Measurements from ENCODE around the gene SELPLG.
"Not testable (repeated sequence)": the region's sequence is repeated elsewhere in the genome, so short reads cannot be mapped to it uniquely, and the experiment has no call there.

Gene SELPLG

DNA sequence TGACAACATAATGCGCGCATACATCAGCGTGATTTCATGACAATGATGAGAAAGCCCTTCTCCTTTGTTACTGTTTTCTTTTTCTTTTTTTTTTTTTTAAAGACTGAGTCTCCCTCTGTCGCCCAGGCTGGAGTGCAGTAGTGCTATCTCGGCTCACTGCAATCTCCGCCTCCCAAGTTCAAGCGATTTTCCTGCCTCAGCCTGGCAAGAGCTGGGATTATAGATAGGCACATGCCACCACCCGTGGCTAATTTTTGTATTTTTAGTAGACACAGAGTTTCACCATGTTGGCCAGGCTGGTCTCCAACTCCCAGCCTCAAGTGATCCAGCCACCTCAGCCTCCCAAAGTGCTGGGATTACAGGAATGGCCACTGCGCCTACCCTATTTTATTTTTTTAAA, 20.9 kb upstream of the SELPLG start:
- not testable (repeated sequence) for H3K9me3 ChIP-seq (ENCODE audit: control insufficient read depth, low read length); H3K4me1 ChIP-seq; H3K27ac ChIP-seq; H3K27me3 ChIP-seq (ENCODE audit: control insufficient read depth, insufficient read depth, low read length); H3K36me3 ChIP-seq (ENCODE audit: control insufficient read depth, insufficient read depth, low read length); H3K9ac ChIP-seq; H3K4me2 ChIP-seq (ENCODE audit: low read length); H2AFZ ChIP-seq; H3K4me3 ChIP-seq (ENCODE audit: low read depth, low read length)
- H3K79me2 ChIP-seq = peaks cover 20% of the 10 kb centered on the region

- Histone ChIP-seq H3K27me3 (ENCODE audit: control insufficient read depth, insufficient read depth, low read length) (no peaks in the 10 kb centered on the region), H3K27ac (no peak overlapping the region), H3K79me2 (peaks cover 18% of the 10 kb centered on the region), H3K36me3 (ENCODE audit: control insufficient read depth, insufficient read depth, low read length) (no peaks in the 10 kb centered on the region), H3K4me1 (peaks cover 6% of the 10 kb centered on the region), H3K4me2 (ENCODE audit: low read length) (no peak overlapping the region), H3K9me3 (ENCODE audit: control insufficient read depth, low read length) (no peaks in the 10 kb centered on the region), H3K9ac (no peak overlapping the region), H2AFZ (no peak overlapping the region), H3K4me3 (ENCODE audit: low read depth, low read length) (no peak overlapping the region)
- TF ChIP-seq CTCF (IDR thresholded peaks at IDR 0.05) = no peak
Observed at GRCh38 chr12:108653922-108654321, 20.2 kb upstream of the SELPLG start.

DNA sequence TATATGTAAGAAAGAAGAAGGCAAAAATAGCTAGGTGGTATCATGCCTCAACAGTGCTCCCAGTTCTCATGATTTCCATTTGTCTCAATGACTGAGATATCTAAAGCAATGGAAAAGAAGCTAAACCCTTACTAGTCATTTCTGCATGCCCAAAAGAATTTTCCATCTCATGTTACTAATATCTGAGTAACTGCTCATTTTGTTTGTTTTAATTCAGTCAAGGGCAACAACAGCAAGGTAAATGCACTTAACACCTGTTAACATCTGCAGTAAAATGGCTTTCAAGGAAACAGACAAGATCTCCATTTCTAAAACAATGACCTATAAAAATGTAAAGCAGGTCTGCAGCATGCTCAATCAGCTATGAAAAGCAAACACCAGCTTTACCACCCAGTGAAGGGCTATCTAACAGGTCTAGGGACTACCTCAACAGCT, 19.4 kb upstream of the SELPLG start:
- Histone ChIP-seq H3K4me3 (ENCODE audit: low read depth, low read length) (no peak overlapping the region), H3K9me3 (ENCODE audit: control insufficient read depth, low read length) (no peaks in the 10 kb centered on the region), H3K79me2 (peaks cover 10% of the 10 kb centered on the region), H2AFZ (no peak overlapping the region), H3K9ac (no peak overlapping the region), H3K4me2 (ENCODE audit: low read length) (no peak overlapping the region), H3K36me3 (ENCODE audit: control insufficient read depth, insufficient read depth, low read length) (no peaks in the 10 kb centered on the region), H3K27me3 (ENCODE audit: control insufficient read depth, insufficient read depth, low read length) (no peaks in the 10 kb centered on the region), H3K27ac (no peak overlapping the region), H3K4me1 (peaks cover 6% of the 10 kb centered on the region)
- no peak for TF ChIP-seq CTCF (IDR thresholded peaks at IDR 0.05)

- H3K36me3 ChIP-seq (ENCODE audit: control insufficient read depth, insufficient read depth, low read length) = no peaks in the 10 kb centered on the region
- no peak overlapping the region for H3K4me3 ChIP-seq (ENCODE audit: low read depth, low read length)
- no peaks in the 10 kb centered on the region for H3K9me3 ChIP-seq (ENCODE audit: control insufficient read depth, low read length)
- H3K9ac ChIP-seq = no peak overlapping the region
- H3K4me2 ChIP-seq (ENCODE audit: low read length) = no peak overlapping the region
- H3K27ac ChIP-seq = no peak overlapping the region
- H3K27me3 ChIP-seq (ENCODE audit: control insufficient read depth, insufficient read depth, low read length) = no peaks in the 10 kb centered on the region
- H2AFZ ChIP-seq = no peak overlapping the region
- H3K4me1 ChIP-seq = peaks cover 32% of the 10 kb centered on the region
- TF ChIP-seq CTCF (IDR thresholded peaks at IDR 0.05) = no peak
- no peaks in the 10 kb centered on the region for H3K79me2 ChIP-seq
Observed at GRCh38 chr12:108650083-108650482, 16.4 kb upstream of the SELPLG start.

DNA sequence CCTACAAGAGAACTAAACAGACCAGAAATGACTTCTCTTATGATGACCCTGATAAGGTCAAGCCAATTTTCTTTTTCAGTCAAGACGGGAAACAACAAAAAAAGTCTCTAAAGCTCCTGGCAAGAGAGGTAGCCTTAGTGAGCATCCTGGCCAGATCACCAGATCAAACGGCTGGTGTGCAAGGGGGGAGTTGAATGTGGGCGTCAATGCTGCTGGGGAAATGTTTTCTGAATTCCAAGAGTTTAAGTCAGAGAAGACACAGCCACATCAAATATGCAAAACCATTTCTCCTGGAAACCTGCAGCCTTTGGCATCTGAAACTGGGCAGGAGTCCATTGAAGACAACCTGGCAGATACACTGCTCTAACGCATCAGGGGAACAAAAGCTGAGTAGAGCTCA, 16.0 kb upstream of the SELPLG start:
- no peak overlapping the region for H3K4me2 ChIP-seq (ENCODE audit: low read length)
- no peak overlapping the region for H3K4me3 ChIP-seq (ENCODE audit: low read depth, low read length)
- H2AFZ ChIP-seq = no peak overlapping the region
- no peaks in the 10 kb centered on the region for H3K36me3 ChIP-seq (ENCODE audit: control insufficient read depth, insufficient read depth, low read length)
- no peaks in the 10 kb centered on the region for H3K79me2 ChIP-seq
- no peak overlapping the region for H3K9ac ChIP-seq
- H3K27ac ChIP-seq = no peak overlapping the region
- no peaks in the 10 kb centered on the region for H3K9me3 ChIP-seq (ENCODE audit: control insufficient read depth, low read length)
- H3K4me1 ChIP-seq = peaks cover 32% of the 10 kb centered on the region
- H3K27me3 ChIP-seq (ENCODE audit: control insufficient read depth, insufficient read depth, low read length) = no peaks in the 10 kb centered on the region
- TF ChIP-seq CTCF (IDR thresholded peaks at IDR 0.05) = no peak
